GM19438 (cell line): ENCODE data around the gene PKP3.
"Not testable (repeated sequence)": the region's sequence is repeated elsewhere in the genome, so short reads cannot be mapped to it uniquely, and the experiment has no call there.

ENCODE experiments used
- ATAC-seq: cut with Tn5 transposase; IDR thresholded peaks from one replicate; pipeline ENCODE4 v1.9.1; 2021; ENCODE audit warnings: low read depth; ENCODE audit not compliant: unreplicated experiment

Gene PKP3

GRCh38 chr11:363443-363805 is 30.6 kb upstream of the PKP3 start:
- not testable (repeated sequence) for ATAC-seq

GRCh38 chr11:363948-364761 is 29.9 kb upstream of the PKP3 start:
- no peak for ATAC-seq

GRCh38 chr11:364991-365725 is 28.9 kb upstream of the PKP3 start:
- ATAC-seq = no peak

GRCh38 chr11:365831-366230 is 28.2 kb upstream of the PKP3 start:
- no peak for ATAC-seq

DNA sequence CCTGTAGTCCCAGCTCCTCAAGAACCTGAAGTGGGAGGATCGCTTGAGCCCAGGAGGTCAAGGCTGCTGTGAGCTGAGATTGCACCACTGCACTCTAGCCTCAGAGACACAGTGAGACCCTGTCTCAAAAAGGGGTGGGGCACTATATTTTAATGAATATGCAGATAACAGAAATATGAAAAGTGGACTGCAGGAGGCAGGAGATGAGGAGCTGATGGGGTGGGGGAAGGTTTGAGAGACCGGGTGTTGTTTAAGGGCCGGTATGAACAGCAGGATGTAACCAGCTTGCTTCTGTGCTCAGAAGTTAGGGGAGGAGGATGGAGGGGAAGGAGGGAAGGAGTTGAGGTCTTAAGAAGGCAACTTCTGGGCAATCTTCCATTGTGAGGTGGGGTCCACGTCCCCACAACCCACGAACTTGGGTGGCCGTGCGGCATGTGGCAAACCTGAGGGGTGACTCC is 26.0 kb upstream of the PKP3 start:
- no peak for ATAC-seq

- no peak for ATAC-seq
These were observed 25.3 kb upstream of the PKP3 start for GRCh38 chr11:368414-369335.

GRCh38 chr11:369336-370018 is 24.5 kb upstream of the PKP3 start, which contains the start of gene B4GALNT4:
B4GALNT4 (plus strand) TSS chr11:369499; CDS start chr11:369804, 305 bp downstream.
- no peak for ATAC-seq

- no peak for ATAC-seq
These were observed 23.7 kb upstream of the PKP3 start for GRCh38 chr11:370070-370941.

GRCh38 chr11:371051-371450 is 23.0 kb upstream of the PKP3 start:
- ATAC-seq = no peak

- ATAC-seq = no peak
These were observed 22.1 kb upstream of the PKP3 start for GRCh38 chr11:371716-372590.

GRCh38 chr11:372809-373715 is 20.9 kb upstream of the PKP3 start:
- ATAC-seq = no peak

GRCh38 chr11:373716-374551 is 20.1 kb upstream of the PKP3 start:
- ATAC-seq = no peak

GRCh38 chr11:375065-376025 is 18.7 kb upstream of the PKP3 start:
- no peak for ATAC-seq

- ATAC-seq = no peak
These were observed 17.4 kb upstream of the PKP3 start for GRCh38 chr11:376531-377173.
